Trophoblast cell (in vitro differentiated cells and primary cell): ENCODE results near the gene PLXDC2.
A peak's percentile ranks its signal among the peaks of the same experiment; 100 is the strongest.

ENCODE experiments used
- DNase-seq, 2 donors: peaks; one replicate each; pipeline ENCODE4 v3.0.0-alpha.2; 2016
- H2AFZ ChIP-seq: 2 replicates; pipeline ENCODE4 v1.6.1; 2013; ENCODE audit warnings: low read length, moderate library complexity, mild to moderate bottlenecking; ENCODE audit not compliant: insufficient read depth, poor library complexity
- H2AK5ac ChIP-seq: 2 replicates; pipeline ENCODE4 v1.6.1; 2013; ENCODE audit warnings: mild to moderate bottlenecking, low read length
- H2BK120ac ChIP-seq: 2 replicates; pipeline ENCODE4 v1.6.1; 2013; ENCODE audit warnings: low read length, mild to moderate bottlenecking, moderate library complexity; ENCODE audit not compliant: insufficient read depth, poor library complexity
- H2BK12ac ChIP-seq: 2 replicates; pipeline ENCODE4 v1.6.1; 2013; ENCODE audit warnings: mild to moderate bottlenecking, low read length, moderate library complexity
- H2BK5ac ChIP-seq: 2 replicates; pipeline ENCODE4 v1.6.1; 2013; ENCODE audit warnings: low read length, low read depth, moderate library complexity, mild to moderate bottlenecking; ENCODE audit not compliant: poor library complexity
- H3K14ac ChIP-seq: 2 replicates; pipeline ENCODE4 v1.6.1; 2013; ENCODE audit warnings: mild to moderate bottlenecking, low read length
- H3K18ac ChIP-seq: 2 replicates; pipeline ENCODE4 v1.6.1; 2013; ENCODE audit warnings: mild to moderate bottlenecking, low read length
- H3K23ac ChIP-seq: 2 replicates; pipeline ENCODE4 v1.6.1; 2013; ENCODE audit warnings: low read length
- H3K27ac ChIP-seq: 2 replicates; pipeline ENCODE4 v1.5.1; 2013; ENCODE audit warnings: low read depth, mild to moderate bottlenecking, inconsistent platforms, low read length, moderate library complexity
- H3K27me3 ChIP-seq: 2 replicates; pipeline ENCODE4 v1.6.1; 2013; ENCODE audit warnings: inconsistent platforms, mild to moderate bottlenecking, low read length, moderate library complexity; ENCODE audit not compliant: insufficient read depth
- H3K36me3 ChIP-seq, 2 experiments: 1 replicate in 1 of 2; 2 replicates in 1 of 2; pipeline ENCODE4 v1.6.1; 2013; ENCODE audit warnings: low read length in 2 of 2, mild to moderate bottlenecking in 2 of 2, moderate library complexity in 1 of 2; ENCODE audit not compliant: insufficient read depth in 2 of 2, control insufficient read depth in 1 of 2
- H3K4ac ChIP-seq: 2 replicates; pipeline ENCODE4 v1.6.1; 2013; ENCODE audit warnings: low read depth, mild to moderate bottlenecking, low read length, moderate library complexity
- H3K4me1 ChIP-seq, 2 experiments: 1 replicate in 1 of 2; 2 replicates in 1 of 2; pipeline ENCODE4 v1.6.1; 2013; ENCODE audit warnings: low read length in 2 of 2, mild to moderate bottlenecking in 2 of 2, moderate library complexity in 1 of 2; ENCODE audit not compliant: insufficient read depth in 2 of 2, control insufficient read depth in 1 of 2
- H3K4me2 ChIP-seq: 2 replicates; pipeline ENCODE4 v1.6.1; 2013; ENCODE audit warnings: inconsistent platforms, mild to moderate bottlenecking, low read length, moderate library complexity
- H3K4me3 ChIP-seq: 2 replicates; pipeline ENCODE4 v1.5.1; 2013; ENCODE audit warnings: mild to moderate bottlenecking, low read depth, low read length, inconsistent platforms
- H3K79me1 ChIP-seq: one replicate; pipeline ENCODE4 v1.6.1; 2013; ENCODE audit warnings: low read length
- H3K79me2 ChIP-seq: 2 replicates; pipeline ENCODE4 v1.6.1; 2013; ENCODE audit warnings: low read length, mild to moderate bottlenecking; ENCODE audit not compliant: control insufficient read depth, insufficient read depth, poor library complexity
- H3K9ac ChIP-seq: 2 replicates; pipeline ENCODE4 v1.6.1; 2013; ENCODE audit warnings: mild to moderate bottlenecking, low read length
- H3K9me3 ChIP-seq: 2 replicates; pipeline ENCODE4 v1.6.1; 2013; ENCODE audit warnings: low read depth, mild to moderate bottlenecking, control low read depth, inconsistent platforms, low read length; ENCODE audit not compliant: insufficient read depth
- H4K12ac ChIP-seq: 2 replicates; pipeline ENCODE4 v1.6.1; 2013; ENCODE audit warnings: low read depth, mild to moderate bottlenecking, low read length, moderate library complexity
- H4K8ac ChIP-seq: 2 replicates; pipeline ENCODE4 v1.6.1; 2013; ENCODE audit warnings: low read depth, mild to moderate bottlenecking, low read length, moderate library complexity
- H4K91ac ChIP-seq: one replicate; pipeline ENCODE4 v1.6.1; 2013; ENCODE audit warnings: low read depth, mild to moderate bottlenecking, low read length, moderate library complexity
- WGBS: extraction: QIAGEN DNeasy Blood & Tissue Kit; methylation state at CpG from one replicate; pipeline ENCODE4 v1.1.7; 2013; ENCODE audit warnings: missing lambda C conversion rate; ENCODE audit not compliant: insufficient read length, insufficient coverage; ENCODE audit errors: extremely low coverage; 5-methylcytosine and 5-hydroxymethylcytosine counted together

Gene PLXDC2

DNA sequence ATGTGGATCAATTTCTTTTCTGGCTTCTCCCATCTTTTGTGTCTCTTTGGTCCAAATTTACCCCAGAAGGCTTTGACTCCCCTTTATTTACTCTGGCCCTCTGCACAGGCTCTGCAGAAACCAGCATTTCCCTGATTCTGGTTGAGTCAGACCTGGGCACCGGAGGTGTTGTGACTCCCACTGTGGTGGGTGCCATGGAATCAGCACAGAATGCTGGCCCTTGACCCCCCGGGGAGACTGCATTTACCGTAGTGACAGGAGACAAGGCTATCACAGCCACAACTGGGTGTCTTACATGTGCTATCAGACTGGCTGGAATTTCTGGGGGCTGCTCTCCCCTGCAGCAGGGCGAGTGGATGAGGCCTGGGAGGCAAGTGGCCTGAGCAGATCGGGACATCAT is 37.6 kb downstream of the PLXDC2 start:
- Histone ChIP-seq H3K79me2 (peaks cover 1% of the 10 kb centered on the region), H2AFZ (no peak overlapping the region), H3K9me3 (no peaks in the 10 kb centered on the region), H4K8ac (no peak overlapping the region), H2AK5ac (no peak overlapping the region), H3K27me3 (no peaks in the 10 kb centered on the region), H3K18ac (no peak overlapping the region), H3K23ac (no peak overlapping the region), H3K79me1 (no peaks in the 10 kb centered on the region), H2BK5ac (no peak overlapping the region), H3K9ac (no peak overlapping the region), H3K4me1 (peaks cover 3 to 4% of the 10 kb centered on the region in 2 experiments), H3K36me3 (no peaks in the 10 kb centered on the region), H3K4me3 (no peak overlapping the region), H3K4me2 (no peak overlapping the region), H3K14ac (no peak overlapping the region), H3K27ac (no peak overlapping the region), H2BK120ac (no peak overlapping the region), H3K4ac (peak overlapping the region; percentile 14), H2BK12ac (no peak overlapping the region), H4K12ac (no peak overlapping the region), H4K91ac (no peak overlapping the region)
- WGBS = no CpG with 5 or more reads among the region's 5 CpGs
- no peak for DNase-seq

DNA sequence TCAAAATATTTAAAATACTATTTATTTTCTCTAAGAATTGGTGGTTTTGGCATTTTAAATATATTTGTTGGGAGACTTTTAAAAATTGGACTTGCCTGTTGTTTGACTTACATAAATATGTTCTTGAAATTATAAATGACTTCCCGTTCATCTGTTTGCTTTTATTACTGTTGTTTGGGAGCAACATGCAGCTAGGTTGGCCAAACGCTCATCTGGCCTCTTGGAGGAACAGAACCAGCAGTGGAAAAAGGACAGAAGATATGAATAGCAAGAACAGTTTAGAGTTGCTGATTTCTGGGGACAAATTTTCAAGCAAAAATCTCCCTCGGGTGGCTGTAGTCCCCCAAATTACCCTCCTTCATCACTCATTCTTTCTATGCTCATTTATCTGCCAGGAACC is 41.6 kb downstream of the PLXDC2 start:
- DNase-seq = no peak
- H3K23ac ChIP-seq = no peak overlapping the region
- no peak overlapping the region for H3K9ac ChIP-seq
- no peaks in the 10 kb centered on the region for H3K36me3 ChIP-seq
- no peak overlapping the region for H2AFZ ChIP-seq
- no peak overlapping the region for H4K12ac ChIP-seq
- H2BK120ac ChIP-seq = no peak overlapping the region
- no peak overlapping the region for H3K4me3 ChIP-seq
- H3K14ac ChIP-seq = no peak overlapping the region
- H2BK5ac ChIP-seq = no peak overlapping the region
- H4K91ac ChIP-seq = no peak overlapping the region
- no peak overlapping the region for H2BK12ac ChIP-seq
- H3K18ac ChIP-seq = no peak overlapping the region
- no peaks in the 10 kb centered on the region for H3K9me3 ChIP-seq
- no peak overlapping the region for H3K4ac ChIP-seq
- no peaks in the 10 kb centered on the region for H3K79me1 ChIP-seq
- H3K4me2 ChIP-seq = no peak overlapping the region
- H4K8ac ChIP-seq = no peak overlapping the region
- no peak overlapping the region for H3K27ac ChIP-seq
- H2AK5ac ChIP-seq = no peak overlapping the region
- H3K27me3 ChIP-seq = no peaks in the 10 kb centered on the region
- no CpG with 5 or more reads among the region's 3 CpGs for WGBS
- H3K79me2 ChIP-seq = peaks cover 1% of the 10 kb centered on the region
- H3K4me1 ChIP-seq = peaks cover 3 to 4% of the 10 kb centered on the region in 2 experiments

DNA sequence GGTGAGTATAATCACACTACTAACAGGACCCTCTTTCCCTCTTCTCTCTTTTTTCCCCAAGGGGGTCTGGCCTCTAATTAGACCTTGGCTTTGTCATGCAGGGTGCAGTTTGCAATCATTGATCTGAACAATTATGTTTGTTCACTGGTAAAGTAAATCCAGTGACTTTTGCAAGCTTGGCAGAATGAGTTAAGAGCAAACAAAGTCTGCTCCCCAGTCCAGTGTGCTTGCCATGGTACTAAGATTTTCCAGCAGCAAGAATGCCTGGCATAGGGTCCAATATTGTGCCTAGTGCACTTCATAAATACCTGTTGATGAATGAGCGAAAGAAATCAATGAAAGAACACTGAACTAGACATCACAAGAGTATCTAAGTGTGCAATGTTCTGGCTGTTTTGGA is 43.9 kb downstream of the PLXDC2 start:
- H3K4ac ChIP-seq = no peak overlapping the region
- H3K4me2 ChIP-seq = no peak overlapping the region
- no peak overlapping the region for H2BK5ac ChIP-seq
- no peaks in the 10 kb centered on the region for H3K4me1 ChIP-seq
- H3K14ac ChIP-seq = no peak overlapping the region
- no peak overlapping the region for H2BK120ac ChIP-seq
- no peaks in the 10 kb centered on the region for H3K79me2 ChIP-seq
- no peaks in the 10 kb centered on the region for H3K9me3 ChIP-seq
- no peak overlapping the region for H3K9ac ChIP-seq
- no peaks in the 10 kb centered on the region for H3K27me3 ChIP-seq
- no peak overlapping the region for H4K91ac ChIP-seq
- no peak overlapping the region for H2BK12ac ChIP-seq
- no peak overlapping the region for H3K4me3 ChIP-seq
- no peak overlapping the region for H3K27ac ChIP-seq
- no peak overlapping the region for H4K12ac ChIP-seq
- no peak overlapping the region for H4K8ac ChIP-seq
- no peak overlapping the region for H2AFZ ChIP-seq
- H3K79me1 ChIP-seq = no peaks in the 10 kb centered on the region
- no peak for DNase-seq
- H3K23ac ChIP-seq = no peak overlapping the region
- WGBS = no CpG with 5 or more reads among the region's 1 CpG
- no peak overlapping the region for H2AK5ac ChIP-seq
- H3K36me3 ChIP-seq = no peaks in the 10 kb centered on the region
- H3K18ac ChIP-seq = no peak overlapping the region

DNA sequence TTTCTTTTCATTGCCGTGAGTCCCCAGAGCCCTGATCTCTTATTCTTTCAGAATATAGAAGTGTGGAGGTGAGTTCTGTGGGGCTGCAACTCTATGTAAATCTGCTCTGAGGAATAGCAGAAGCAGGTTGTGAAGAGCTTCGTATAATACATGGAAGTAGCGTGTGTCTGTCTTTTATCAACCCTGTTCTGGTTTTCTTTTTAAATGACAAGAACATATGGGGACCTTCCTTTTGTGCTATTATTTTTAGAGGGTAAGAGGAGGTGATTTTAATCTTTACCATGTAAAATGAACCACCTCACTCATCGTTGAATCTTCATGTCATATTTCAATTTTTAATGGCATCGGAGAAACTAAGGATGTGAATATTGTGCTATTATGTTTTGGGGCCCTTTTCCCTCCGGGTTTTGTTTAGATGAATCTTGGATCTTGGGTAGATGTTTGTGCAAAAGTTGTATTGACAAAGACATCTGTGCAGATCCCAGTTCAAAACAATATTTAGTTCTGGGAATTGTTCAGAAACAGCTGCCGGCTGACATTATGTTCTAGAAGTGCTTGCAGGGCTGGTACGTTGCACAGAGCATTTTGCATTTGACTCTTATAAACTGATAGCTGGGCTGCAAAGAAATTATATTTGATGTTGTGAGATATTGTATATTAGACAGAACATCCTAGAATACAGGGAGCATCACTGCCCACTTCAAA is 46.7 kb downstream of the PLXDC2 start:
- Histone ChIP-seq H3K27ac (no peak overlapping the region), H3K9ac (no peak overlapping the region), H3K4ac (no peak overlapping the region), H2BK12ac (no peak overlapping the region), H3K79me1 (no peaks in the 10 kb centered on the region), H4K8ac (no peak overlapping the region), H4K12ac (no peak overlapping the region), H3K4me3 (no peak overlapping the region), H2BK5ac (no peak overlapping the region), H4K91ac (no peak overlapping the region), H2AK5ac (no peak overlapping the region), H3K23ac (no peak overlapping the region), H3K14ac (no peak overlapping the region), H3K9me3 (no peaks in the 10 kb centered on the region), H3K79me2 (no peaks in the 10 kb centered on the region), H3K4me2 (no peak overlapping the region), H3K4me1 (no peaks in the 10 kb centered on the region), H3K27me3 (no peaks in the 10 kb centered on the region), H3K36me3 (no peaks in the 10 kb centered on the region), H2BK120ac (no peak overlapping the region), H3K18ac (no peak overlapping the region), H2AFZ (no peak overlapping the region)
- no peak for DNase-seq
- WGBS = no CpG with 5 or more reads among the region's 8 CpGs
